Osteoblast (primary cell): ENCODE results near the gene TGIF1. TPM values are rescaled to one million over a fixed set of nuclear protein-coding genes. Genes with fewer than 3 reads are reported as not detected.

Source experiments
- DNase-seq: peaks from one replicate; pipeline ENCODE4 v3.0.0; 2011; ENCODE audit warnings: low spot score, mixed read lengths; ENCODE audit not compliant: insufficient read length; ENCODE audit errors: missing footprints
- H2AFZ ChIP-seq: 2 replicates; pipeline ENCODE4 v1.6.0; 2011; ENCODE audit warnings: mild to moderate bottlenecking, low read length
- H3K27ac ChIP-seq: 2 replicates; pipeline ENCODE4 v1.5.1; 2011; ENCODE audit warnings: mild to moderate bottlenecking, low read depth, low read length, moderate library complexity
- H3K27me3 ChIP-seq: 2 replicates; pipeline ENCODE4 v1.6.0; 2012; ENCODE audit warnings: mild to moderate bottlenecking, control low read depth, inconsistent platforms, low read length, moderate library complexity; ENCODE audit not compliant: insufficient read depth
- H3K36me3 ChIP-seq: 2 replicates; pipeline ENCODE4 v1.5.1; 2011; ENCODE audit warnings: mild to moderate bottlenecking, low read length, control low read depth, moderate library complexity; ENCODE audit not compliant: insufficient read depth
- H3K4me1 ChIP-seq: 2 replicates; pipeline ENCODE4 v1.5.1; 2011; ENCODE audit warnings: mild to moderate bottlenecking, low read length, control low read depth, moderate library complexity; ENCODE audit not compliant: insufficient read depth
- H3K4me2 ChIP-seq: 2 replicates; pipeline ENCODE4 v1.6.0; 2011; ENCODE audit warnings: mild to moderate bottlenecking, low read length; ENCODE audit not compliant: insufficient read depth
- H3K4me3 ChIP-seq: fragments of 200-600 bp; sonication (generic); 3 replicates; pipeline ENCODE4 v1.5.1; 2012; ENCODE audit warnings: mild to moderate bottlenecking, low read length, inconsistent platforms; ENCODE audit not compliant: insufficient read depth
- H3K79me2 ChIP-seq: 2 replicates; pipeline ENCODE4 v1.6.0; 2012; ENCODE audit warnings: mild to moderate bottlenecking, low read length, control low read depth, inconsistent platforms; ENCODE audit not compliant: insufficient read depth
- H3K9me3 ChIP-seq: 2 replicates; pipeline ENCODE4 v1.5.1; 2011; ENCODE audit warnings: low read depth, low read length, control low read depth
- H4K20me1 ChIP-seq: 2 replicates; pipeline ENCODE4 v1.6.0; 2012; ENCODE audit warnings: mild to moderate bottlenecking, low read length, control low read depth; ENCODE audit not compliant: insufficient read depth
- CTCF ChIP-seq: IDR thresholded peaks from 2 replicates; pipeline ENCODE4 v1.5.1; 2011; ENCODE audit warnings: mild to moderate bottlenecking, low read depth, low read length, moderate library complexity; ENCODE audit errors: extremely low read depth
- total RNA-seq: library from RNA; depleted of rRNA; stranded (reverse); fragments of >200 nt; gene quantifications from 2 replicates; pipeline ENCODE4 v1.2.3, GENCODE V29; 2012

The TGIF1 gene
- total RNA-seq, 1 donor: 150 TPM

GRCh38 chr18:3454365-3455089 lies 4.6 kb downstream of the TGIF1 start:
- Histone ChIP-seq H3K27me3 (no peaks in the 10 kb centered on the region), H2AFZ (no peak overlapping the region), H3K4me1 (peaks cover 54% of the 10 kb centered on the region), H3K27ac (peak overlapping the region; percentile 98), H3K4me2 (peak overlapping the region; percentile 85), H4K20me1 (peaks cover 15% of the 10 kb centered on the region), H3K9me3 (no peaks in the 10 kb centered on the region), H3K79me2 (peaks cover 85% of the 10 kb centered on the region), H3K36me3 (peaks cover 33% of the 10 kb centered on the region), H3K4me3 (peak overlapping the region; percentile 92)
- DNase-seq: no peak
- TF ChIP-seq CTCF: peak; percentile 69

- peak overlapping the region; percentile 98 for H3K27ac ChIP-seq
- DNase-seq: no peak
Observed at GRCh38 chr18:3455090-3455635, 5.2 kb downstream of the TGIF1 start.

GRCh38 chr18:3455907-3456685 lies 6.1 kb downstream of the TGIF1 start:
- TF ChIP-seq CTCF: no peak
- DNase-seq: no peak

More at GRCh38 chr18:3455090-3455635, 5.2 kb downstream of the TGIF1 start:
- H3K36me3 ChIP-seq: peaks cover 34% of the 10 kb centered on the region
- H3K4me2 ChIP-seq: peak overlapping the region; percentile 85
- H3K79me2 ChIP-seq: peaks cover 81% of the 10 kb centered on the region
- no peaks in the 10 kb centered on the region for H3K27me3 ChIP-seq
- peaks cover 54% of the 10 kb centered on the region for H3K4me1 ChIP-seq
- H2AFZ ChIP-seq: no peak overlapping the region
- no peak for TF ChIP-seq CTCF
- no peaks in the 10 kb centered on the region for H3K9me3 ChIP-seq
- H3K4me3 ChIP-seq: no peak overlapping the region
- peaks cover 15% of the 10 kb centered on the region for H4K20me1 ChIP-seq

GRCh38 chr18:3456686-3457069 lies 6.7 kb downstream of the TGIF1 start:
- Histone ChIP-seq H3K4me2 (no peak overlapping the region), H3K4me3 (no peak overlapping the region), H3K36me3 (peaks cover 43% of the 10 kb centered on the region), H2AFZ (no peak overlapping the region), H3K4me1 (peaks cover 54% of the 10 kb centered on the region), H3K27ac (peak overlapping the region; percentile 98), H3K27me3 (no peaks in the 10 kb centered on the region), H4K20me1 (peaks cover 21% of the 10 kb centered on the region), H3K79me2 (peaks cover 73% of the 10 kb centered on the region), H3K9me3 (no peaks in the 10 kb centered on the region)
- no peak for DNase-seq
- TF ChIP-seq CTCF: no peak

More at GRCh38 chr18:3455907-3456685, 6.1 kb downstream of the TGIF1 start:
- Histone ChIP-seq H3K27me3 (no peaks in the 10 kb centered on the region), H3K79me2 (peaks cover 79% of the 10 kb centered on the region), H4K20me1 (peaks cover 21% of the 10 kb centered on the region), H3K4me2 (peak overlapping the region; percentile 85), H3K27ac (peak overlapping the region; percentile 98), H2AFZ (no peak overlapping the region), H3K4me1 (peaks cover 54% of the 10 kb centered on the region), H3K4me3 (no peak overlapping the region), H3K9me3 (no peaks in the 10 kb centered on the region), H3K36me3 (peaks cover 43% of the 10 kb centered on the region)
